HCT116 (cell line): ENCODE results near the gene ST7. TPM values are rescaled to one million over a fixed set of nuclear protein-coding genes. Genes with fewer than 3 reads are reported as not detected.

ENCODE experiments used
- ATAC-seq: fragments of 200-7000 bp; cut with Tn5 transposase; 2 replicates; pipeline ENCODE4 v1.9.1; 2020; ENCODE audit warnings: mild to moderate bottlenecking, moderate library complexity
- BruUV-seq: library from RNA; stranded (reverse); fragments of 400-500 nt; replicated peaks from 2 replicates; lab custom pipeline; 2021; lab: Mats Ljungman, UMichigan
- CTCF ChIA-PET: fragments of 300-600 bp; sonication (Branson Sonifier 250); formaldehyde crosslinking; loops from one replicate; lab custom pipeline; 2021; ENCODE audit warnings: antibody characterized with exemption; lab: Charles Lee
- POLR2A ChIA-PET: fragments of 300-600, 350-600 bp; sonication (Branson Sonifier 250); formaldehyde crosslinking; loops from one replicate; lab custom pipeline; 2021; ENCODE audit warnings: antibody characterized with exemption; lab: Charles Lee
- RAD21 ChIA-PET, 2 experiments: fragments of 300-600 bp; sonication (Branson Sonifier 250); formaldehyde crosslinking; loops; one replicate each; lab custom pipeline; 2023; ENCODE audit warnings: low total read pairs in 2 of 2; ENCODE audit not compliant: uncharacterized antibody in 2 of 2, unreplicated experiment in 2 of 2, low non-redundant PET in 1 of 2; lab: Charles Lee
- DNase-seq: peaks from one replicate; pipeline ENCODE4 v3.0.0-alpha.2; 2010; ENCODE audit warnings: low read depth, low spot score
- H2AFZ ChIP-seq: fragments of 200-600 bp; shearing (Covaris generic), sonication (generic); 2 replicates; pipeline ENCODE4 v1.6.1; 2017; ENCODE audit warnings: low read depth, mixed run types, mixed read lengths, antibody characterized with exemption, low read length; ENCODE audit not compliant: poor library complexity, severe bottlenecking
- H3K27ac ChIP-seq: 2 replicates; pipeline ENCODE4 v1.5.1; 2012; ENCODE audit warnings: low read depth, low read length
- H3K27me3 ChIP-seq: fragments of 200-600 bp; sonication (generic); 2 replicates; pipeline ENCODE4 v1.6.1; 2016; ENCODE audit warnings: mixed run types, low read length, mixed read lengths; ENCODE audit not compliant: insufficient read depth
- H3K36me3 ChIP-seq, 2 experiments: fragments of 200-500 bp in 1 of 2; fragments of 200-600 bp in 1 of 2; sonication (Bioruptor generic) in 1 of 2; sonication (generic) in 1 of 2; 2 replicates each; pipeline versions ENCODE4 v1.5.1 to v1.6.1; 2014 to 2016; ENCODE audit warnings: low read length in 2 of 2, inconsistent platforms in 1 of 2, mixed read lengths in 1 of 2, mixed run types in 1 of 2; ENCODE audit not compliant: insufficient read depth in 2 of 2, control insufficient read depth in 1 of 2
- H3K4me1 ChIP-seq, 2 experiments: fragments of 200-600 bp in 1 of 2; sonication (generic) in 1 of 2; 2 replicates each; pipeline versions ENCODE4 v1.5.1 to v1.6.1; 2012 to 2017; ENCODE audit warnings: low read length in 2 of 2, inconsistent platforms in 1 of 2, mild to moderate bottlenecking in 1 of 2, mixed read lengths in 1 of 2, mixed run types in 1 of 2, moderate library complexity in 1 of 2; ENCODE audit not compliant: insufficient read depth in 2 of 2, control insufficient read depth in 1 of 2
- H3K4me2 ChIP-seq: fragments of 200-600 bp; sonication (generic); 2 replicates; pipeline ENCODE4 v1.6.1; 2017; ENCODE audit warnings: mixed run types, low read length, mixed read lengths
- H3K4me3 ChIP-seq, 2 experiments: fragments of 200-600 bp in 1 of 2; sonication (generic) in 1 of 2; replicated peaks in 1 of 2; 2 replicates each; pipeline ENCODE4 v1.5.1; 2011 to 2016; ENCODE audit warnings: low read length in 2 of 2, control low read depth in 1 of 2, low read depth in 1 of 2, mild to moderate bottlenecking in 1 of 2, mixed read lengths in 1 of 2, mixed run types in 1 of 2
- H3K79me2 ChIP-seq: fragments of 200-600 bp; sonication (generic); 2 replicates; pipeline ENCODE4 v1.6.1; 2017; ENCODE audit warnings: mild to moderate bottlenecking, mixed run types, low read length, moderate library complexity, mixed read lengths; ENCODE audit not compliant: insufficient read depth
- H3K9ac ChIP-seq: fragments of 200-600 bp; sonication (generic); 2 replicates; pipeline ENCODE4 v1.6.1; 2016; ENCODE audit warnings: low read length, mixed read lengths
- H3K9me2 ChIP-seq: fragments of 200-600 bp; sonication (generic), shearing (Covaris generic); 2 replicates; pipeline ENCODE4 v1.6.1; 2017; ENCODE audit warnings: mixed run types, mild to moderate bottlenecking, moderate library complexity; ENCODE audit not compliant: insufficient read depth
- H3K9me3 ChIP-seq, 2 experiments: fragments of 200-500 bp in 1 of 2; fragments of 200-600 bp in 1 of 2; sonication (Bioruptor generic) in 1 of 2; sonication (generic) in 1 of 2; 2 replicates each; pipeline ENCODE4 v1.6.1; 2014 to 2017; ENCODE audit warnings: low read length in 2 of 2, mixed read lengths in 2 of 2, inconsistent platforms in 1 of 2, low read depth in 1 of 2, mild to moderate bottlenecking in 1 of 2, mixed run types in 1 of 2, moderate library complexity in 1 of 2; ENCODE audit not compliant: control insufficient read depth in 1 of 2, insufficient read depth in 1 of 2
- H4K20me1 ChIP-seq: fragments of 200-600 bp; sonication (generic), shearing (Covaris generic); 2 replicates; pipeline ENCODE4 v1.6.1; 2017; ENCODE audit warnings: mixed run types, mild to moderate bottlenecking, moderate library complexity; ENCODE audit not compliant: insufficient read depth
- CBX3 ChIP-seq: IDR thresholded peaks from 2 replicates; pipeline ENCODE4 v1.6.1; 2012; ENCODE audit warnings: low read depth
- EGR1 ChIP-seq: IDR thresholded peaks from 2 replicates; pipeline ENCODE4 v1.6.1; 2012; ENCODE audit warnings: low read depth
- ELF1 ChIP-seq: IDR thresholded peaks from 2 replicates; pipeline ENCODE4 v1.6.1; 2012; ENCODE audit warnings: low read depth, borderline replicate concordance
- EZH2 ChIP-seq: fragments of 200-600 bp; sonication (generic); IDR thresholded peaks from 2 replicates; pipeline ENCODE4 v1.6.1; 2017; ENCODE audit warnings: antibody characterized with exemption, mixed run types
- EZH2phosphoT487 ChIP-seq: fragments of 200-600 bp; IDR thresholded peaks from 2 replicates; pipeline ENCODE4 v1.6.1; 2018; ENCODE audit warnings: antibody characterized with exemption, borderline replicate concordance
- FOSL1 ChIP-seq: IDR thresholded peaks from 2 replicates; pipeline ENCODE4 v1.6.1; 2012; ENCODE audit warnings: low read depth
- JUND ChIP-seq: IDR thresholded peaks from 2 replicates; pipeline ENCODE4 v1.6.1; 2012
- POLR2AphosphoS5 ChIP-seq: IDR thresholded peaks from 2 replicates; pipeline ENCODE4 v1.6.1; 2011; ENCODE audit warnings: mild to moderate bottlenecking, low read depth, low read length, moderate library complexity
- SP1 ChIP-seq: IDR thresholded peaks from 2 replicates; pipeline ENCODE4 v1.6.1; 2012; ENCODE audit warnings: low read depth
- SRF ChIP-seq: IDR thresholded peaks from 2 replicates; pipeline ENCODE4 v1.6.1; 2012; ENCODE audit warnings: low read depth
- TCF7L2 ChIP-seq: IDR thresholded peaks from 2 replicates; pipeline ENCODE4 v1.7.0; 2011; ENCODE audit warnings: borderline replicate concordance, inconsistent platforms; ENCODE audit not compliant: insufficient read depth, insufficient read length; ENCODE audit errors: extremely low read depth
- YY1 ChIP-seq: IDR thresholded peaks from 2 replicates; pipeline ENCODE4 v1.6.1; 2011; ENCODE audit warnings: low read length, low read depth, moderate library complexity, mild to moderate bottlenecking; ENCODE audit not compliant: insufficient replicate concordance; ENCODE audit errors: extremely low read depth
- intact Hi-C: fragments of 100-400 bp; cut with micrococcal nuclease; formaldehyde crosslinking; loops from 2 replicates; pipeline ENCODE4 v1.10.0; 2022
- total RNA-seq: library from RNA; stranded (reverse); gene quantifications from one replicate; pipeline ENCODE4 v1.2.1, GENCODE V29; 2021; ENCODE audit not compliant: unreplicated experiment
- TF ChIP-seq, protein P1 (sequence below): IDR thresholded peaks from 2 replicates; pipeline ENCODE4 v1.6.1; 2012
- TF ChIP-seq, protein P2 (sequence below): IDR thresholded peaks from 2 replicates; pipeline ENCODE4 v1.6.1; 2011; ENCODE audit warnings: mild to moderate bottlenecking, low read length, moderate library complexity; ENCODE audit not compliant: insufficient replicate concordance; ENCODE audit errors: extremely low read depth
- TF ChIP-seq, protein P3 (sequence below): IDR thresholded peaks from 2 replicates; pipeline ENCODE4 v1.6.1; 2012

ST7 gene
- total RNA-seq, 1 experiment from 2014 or later, result 12.6 TPM

DNA sequence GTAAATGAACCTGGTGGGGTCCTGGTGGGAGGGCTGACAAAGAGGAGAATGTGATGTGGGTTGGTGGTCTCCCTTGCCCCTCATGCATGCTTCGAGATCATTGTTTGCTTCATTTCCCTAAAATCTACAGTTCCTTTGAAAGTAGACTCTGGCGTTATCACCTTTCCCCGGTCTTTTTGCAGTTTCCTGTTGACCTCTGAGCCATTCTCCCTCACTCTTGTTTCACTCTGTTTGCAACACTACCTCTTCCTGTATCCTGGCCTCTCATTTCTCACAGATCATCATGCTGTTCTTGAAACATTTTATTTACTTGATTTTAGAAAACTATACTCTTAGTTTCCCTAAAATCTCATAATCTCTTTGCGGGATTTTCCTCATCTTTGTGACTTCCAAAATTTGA is 189.8 kb downstream of the ST7 start:
- ChIA-PET CTCF (no interaction called here), RAD21 (no interaction called here), POLR2A (no interaction called here)
- Histone ChIP-seq H4K20me1 (no peaks in the 10 kb centered on the region), H2AFZ (no peak overlapping the region), H3K36me3 (no peaks in the 10 kb centered on the region), H3K9ac (no peak overlapping the region), H3K27me3 (no peaks in the 10 kb centered on the region), H3K4me2 (no peak overlapping the region; the same call in 1 of the 2 replicates), H3K9me3 (no peaks in the 10 kb centered on the region), H3K4me1 (peaks cover 0 to 7% of the 10 kb centered on the region in 2 experiments; a peak in 1 of 4 replicates), H3K4me3 (no peak overlapping the region), H3K79me2 (no peaks in the 10 kb centered on the region), H3K9me2 (no peaks in the 10 kb centered on the region), H3K27ac (no peak overlapping the region)
- ATAC-seq (no peak), DNase-seq (no peak)
- no peak for TF ChIP-seq TCF7L2
- TF ChIP-seq POLR2AphosphoS5, result no peak
- TF ChIP-seq SRF, result no peak
- intact Hi-C loops, result no loop called here
- no TSS peak for BruUV-seq

DNA sequence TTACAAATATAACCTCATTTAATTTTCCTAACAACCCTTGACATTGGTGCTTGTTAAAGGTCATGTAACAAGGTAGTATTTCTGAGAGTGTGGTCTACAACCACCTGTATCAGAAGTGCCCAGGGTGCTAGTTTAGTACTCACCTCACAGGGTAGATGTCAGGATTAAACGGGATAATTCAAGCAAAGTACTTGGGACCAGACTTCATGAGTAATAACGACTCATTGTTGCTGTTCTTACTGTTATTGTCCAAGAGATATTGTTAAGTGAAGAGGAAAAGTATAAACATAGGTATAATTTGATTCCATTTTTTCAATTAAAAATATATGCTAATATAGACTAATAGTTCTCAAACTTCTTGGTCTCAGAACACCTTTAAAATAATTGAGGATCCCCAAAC is 190.3 kb downstream of the ST7 start:
- no peak overlapping the region for H3K9ac ChIP-seq
- intact Hi-C loops, result no loop called here
- POLR2A ChIA-PET, result no interaction called here
- no peak overlapping the region for H2AFZ ChIP-seq
- H3K4me1 ChIP-seq, result peaks cover 0 to 7% of the 10 kb centered on the region in 2 experiments; a peak in 1 of 4 replicates
- H3K27ac ChIP-seq, result no peak overlapping the region
- CTCF ChIA-PET, result no interaction called here
- no peaks in the 10 kb centered on the region for H3K36me3 ChIP-seq
- no TSS peak for BruUV-seq
- no peaks in the 10 kb centered on the region for H3K9me2 ChIP-seq
- peak; percentile 34; the same call in 1 of the 2 replicates for ATAC-seq
- peak overlapping the region; percentile 11; the same call in 1 of the 2 replicates for H3K4me2 ChIP-seq
- H3K27me3 ChIP-seq, result no peaks in the 10 kb centered on the region
- H3K79me2 ChIP-seq, result no peaks in the 10 kb centered on the region
- no peak overlapping the region for H3K4me3 ChIP-seq
- no peak for DNase-seq
- RAD21 ChIA-PET, result no interaction called here
- no peaks in the 10 kb centered on the region for H4K20me1 ChIP-seq
- H3K9me3 ChIP-seq, result no peaks in the 10 kb centered on the region
- no peak for TF ChIP-seq ELF1
- no peak for TF ChIP-seq EZH2phosphoT487
- TF ChIP-seq, protein P1, sequence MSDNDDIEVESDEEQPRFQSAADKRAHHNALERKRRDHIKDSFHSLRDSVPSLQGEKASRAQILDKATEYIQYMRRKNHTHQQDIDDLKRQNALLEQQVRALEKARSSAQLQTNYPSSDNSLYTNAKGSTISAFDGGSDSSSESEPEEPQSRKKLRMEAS, result no peak
- TF ChIP-seq, protein P2, sequence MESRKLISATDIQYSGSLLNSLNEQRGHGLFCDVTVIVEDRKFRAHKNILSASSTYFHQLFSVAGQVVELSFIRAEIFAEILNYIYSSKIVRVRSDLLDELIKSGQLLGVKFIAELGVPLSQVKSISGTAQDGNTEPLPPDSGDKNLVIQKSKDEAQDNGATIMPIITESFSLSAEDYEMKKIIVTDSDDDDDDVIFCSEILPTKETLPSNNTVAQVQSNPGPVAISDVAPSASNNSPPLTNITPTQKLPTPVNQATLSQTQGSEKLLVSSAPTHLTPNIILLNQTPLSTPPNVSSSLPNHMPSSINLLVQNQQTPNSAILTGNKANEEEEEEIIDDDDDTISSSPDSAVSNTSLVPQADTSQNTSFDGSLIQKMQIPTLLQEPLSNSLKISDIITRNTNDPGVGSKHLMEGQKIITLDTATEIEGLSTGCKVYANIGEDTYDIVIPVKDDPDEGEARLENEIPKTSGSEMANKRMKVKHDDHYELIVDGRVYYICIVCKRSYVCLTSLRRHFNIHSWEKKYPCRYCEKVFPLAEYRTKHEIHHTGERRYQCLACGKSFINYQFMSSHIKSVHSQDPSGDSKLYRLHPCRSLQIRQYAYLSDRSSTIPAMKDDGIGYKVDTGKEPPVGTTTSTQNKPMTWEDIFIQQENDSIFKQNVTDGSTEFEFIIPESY, result no peak
- TF ChIP-seq SP1, result no peak
- peak; percentile 64 for TF ChIP-seq FOSL1
- TF ChIP-seq, protein P3, sequence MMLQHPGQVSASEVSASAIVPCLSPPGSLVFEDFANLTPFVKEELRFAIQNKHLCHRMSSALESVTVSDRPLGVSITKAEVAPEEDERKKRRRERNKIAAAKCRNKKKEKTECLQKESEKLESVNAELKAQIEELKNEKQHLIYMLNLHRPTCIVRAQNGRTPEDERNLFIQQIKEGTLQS, result no peak
- TF ChIP-seq TCF7L2, result no peak
- no peak for TF ChIP-seq CBX3
- TF ChIP-seq EZH2, result no peak
- TF ChIP-seq EGR1, result no peak
- TF ChIP-seq JUND, result no peak
- TF ChIP-seq YY1, result no peak
